GM23248 (cell line): ENCODE data around the gene UPF2.
"Not testable (repeated sequence)": the region's sequence is repeated elsewhere in the genome, so short reads cannot be mapped to it uniquely, and the experiment has no call there.

Experiments used
- EZH2 ChIP-seq: fragments of 200-600 bp; sonication (generic); IDR thresholded peaks from 2 replicates; pipeline ENCODE4 v1.6.1; 2018; ENCODE audit warnings: antibody characterized with exemption, mild to moderate bottlenecking; ENCODE audit not compliant: insufficient read depth, poor library complexity, severe bottlenecking
- EZH2phosphoT487 ChIP-seq: fragments of 200-600 bp; sonication (generic); IDR thresholded peaks from 2 replicates; pipeline ENCODE4 v1.6.1; 2018; ENCODE audit warnings: antibody characterized with exemption, moderate library complexity, mild to moderate bottlenecking, low read depth; ENCODE audit not compliant: insufficient read depth

GRCh38 chr10:12013391-12013790 lies 29.2 kb downstream of the UPF2 start:
- TF ChIP-seq EZH2, EZH2phosphoT487: not testable (repeated sequence)
